ENCODE results near the gene NRXN3. TPM values are rescaled to one million over a fixed set of nuclear protein-coding genes. Genes with fewer than 3 reads are reported as not detected.

The NRXN3 gene
- total RNA-seq, 1 donor from 2014 or later = 5.9 TPM

- H3K4me2 ChIP-seq = no peak overlapping the region
- Mint-ChIP-seq H3K27ac (no peak overlapping the region), H3K4me3 (no peak overlapping the region), H3K4me1 (peaks cover 7% of the 10 kb centered on the region), H3K27me3 (ENCODE audit: insufficient read depth, low read depth) (no peaks in the 10 kb centered on the region), H3K9me3 (no peaks in the 10 kb centered on the region), H3K36me3 (no peaks in the 10 kb centered on the region)
- H3F3A ChIP-seq (ENCODE audit: low read depth) = no peaks in the 10 kb centered on the region
- H3K9me3 ChIP-seq (ENCODE audit: low read depth) = no peaks in the 10 kb centered on the region
- H3K27me3 ChIP-seq = no peaks in the 10 kb centered on the region
- no peak overlapping the region for H3K4me3 ChIP-seq
- H4K20me1 ChIP-seq (ENCODE audit: low read depth) = no peaks in the 10 kb centered on the region
- no peak overlapping the region for H3K27ac ChIP-seq
- H3K4me1 ChIP-seq = peaks cover 10% of the 10 kb centered on the region
- H2AFZ ChIP-seq (replicated peaks) = no peak overlapping the region
- no peak for DNase-seq (ENCODE audit: low spot score)
- H3K36me3 ChIP-seq = no peaks in the 10 kb centered on the region
- no peak overlapping the region for H3K9ac ChIP-seq
- TF ChIP-seq EZH2phosphoT487 (IDR thresholded peaks at IDR 0.05) = no peak
- TF ChIP-seq EZH2 (IDR thresholded peaks at IDR 0.05) = no peak
- no peak for TF ChIP-seq CTCF (IDR thresholded peaks at IDR 0.05)
- H3K79me2 ChIP-seq (ENCODE audit: low read depth) = no peaks in the 10 kb centered on the region
Observed at GRCh38 chr14:78509516-78509915, 339.3 kb downstream of the NRXN3 start.

- H3K4me3 ChIP-seq = no peak overlapping the region
- no peaks in the 10 kb centered on the region for H3K27me3 ChIP-seq
- H3K4me2 ChIP-seq = no peak overlapping the region
- H3K79me2 ChIP-seq (ENCODE audit: low read depth) = no peaks in the 10 kb centered on the region
- no peak overlapping the region for H3K4me3 Mint-ChIP-seq
- H3K4me1 ChIP-seq = no peaks in the 10 kb centered on the region
- no peak overlapping the region for H3K27ac ChIP-seq
- H3K9ac ChIP-seq = no peak overlapping the region
- H3K36me3 Mint-ChIP-seq = no peaks in the 10 kb centered on the region
- H3K27me3 Mint-ChIP-seq (ENCODE audit: insufficient read depth, low read depth) = no peaks in the 10 kb centered on the region
- H3F3A ChIP-seq (ENCODE audit: low read depth) = no peaks in the 10 kb centered on the region
- no peaks in the 10 kb centered on the region for H3K9me3 Mint-ChIP-seq
- H2AFZ ChIP-seq (replicated peaks) = no peak overlapping the region
- no peak for TF ChIP-seq EZH2phosphoT487 (IDR thresholded peaks at IDR 0.05)
- TF ChIP-seq EZH2 (IDR thresholded peaks at IDR 0.05) = no peak
- TF ChIP-seq CTCF (IDR thresholded peaks at IDR 0.05) = no peak
- H4K20me1 ChIP-seq (ENCODE audit: low read depth) = no peaks in the 10 kb centered on the region
- DNase-seq (ENCODE audit: low spot score) = no peak
- no peak overlapping the region for H3K27ac Mint-ChIP-seq
- H3K9me3 ChIP-seq (ENCODE audit: low read depth) = no peaks in the 10 kb centered on the region
- H3K4me1 Mint-ChIP-seq = no peaks in the 10 kb centered on the region
- H3K36me3 ChIP-seq = no peaks in the 10 kb centered on the region
Observed at GRCh38 chr14:78512021-78512420, 341.8 kb downstream of the NRXN3 start.

- Histone ChIP-seq H3K4me1 (peaks cover 7% of the 10 kb centered on the region), H3K27ac (no peak overlapping the region), H3K9me3 (ENCODE audit: low read depth) (no peaks in the 10 kb centered on the region), H2AFZ (replicated peaks) (no peak overlapping the region), H3K4me3 (no peak overlapping the region), H3K9ac (no peak overlapping the region), H3K4me2 (no peak overlapping the region), H4K20me1 (ENCODE audit: low read depth) (peaks cover 11% of the 10 kb centered on the region), H3K27me3 (no peaks in the 10 kb centered on the region), H3K79me2 (ENCODE audit: low read depth) (no peaks in the 10 kb centered on the region), H3F3A (ENCODE audit: low read depth) (no peaks in the 10 kb centered on the region), H3K36me3 (no peaks in the 10 kb centered on the region)
- peaks cover 8% of the 10 kb centered on the region for H3K4me1 Mint-ChIP-seq
- H3K27me3 Mint-ChIP-seq (ENCODE audit: insufficient read depth, low read depth) = peaks cover 8% of the 10 kb centered on the region
- TF ChIP-seq EZH2 (IDR thresholded peaks at IDR 0.05) (no peak), CTCF (IDR thresholded peaks at IDR 0.05) (no peak), EZH2phosphoT487 (IDR thresholded peaks at IDR 0.05) (no peak)
- H3K9me3 Mint-ChIP-seq = no peaks in the 10 kb centered on the region
- peak; percentile 78 for DNase-seq (ENCODE audit: low spot score)
- no peak overlapping the region for H3K4me3 Mint-ChIP-seq
- H3K27ac Mint-ChIP-seq = no peak overlapping the region
- H3K36me3 Mint-ChIP-seq = no peaks in the 10 kb centered on the region
Observed at GRCh38 chr14:78519863-78520262, 349.7 kb downstream of the NRXN3 start.
